GM12874 (cell line): ENCODE measurements around the gene DDI1.

Experiments used
- TF ChIP-seq, protein P1 (sequence below): IDR thresholded peaks from 2 replicates; pipeline ENCODE4 v1.5.1; 2011; ENCODE audit warnings: low read depth, mild to moderate bottlenecking, control low read depth, low read length, moderate library complexity; ENCODE audit not compliant: insufficient read depth

Gene DDI1

DNA sequence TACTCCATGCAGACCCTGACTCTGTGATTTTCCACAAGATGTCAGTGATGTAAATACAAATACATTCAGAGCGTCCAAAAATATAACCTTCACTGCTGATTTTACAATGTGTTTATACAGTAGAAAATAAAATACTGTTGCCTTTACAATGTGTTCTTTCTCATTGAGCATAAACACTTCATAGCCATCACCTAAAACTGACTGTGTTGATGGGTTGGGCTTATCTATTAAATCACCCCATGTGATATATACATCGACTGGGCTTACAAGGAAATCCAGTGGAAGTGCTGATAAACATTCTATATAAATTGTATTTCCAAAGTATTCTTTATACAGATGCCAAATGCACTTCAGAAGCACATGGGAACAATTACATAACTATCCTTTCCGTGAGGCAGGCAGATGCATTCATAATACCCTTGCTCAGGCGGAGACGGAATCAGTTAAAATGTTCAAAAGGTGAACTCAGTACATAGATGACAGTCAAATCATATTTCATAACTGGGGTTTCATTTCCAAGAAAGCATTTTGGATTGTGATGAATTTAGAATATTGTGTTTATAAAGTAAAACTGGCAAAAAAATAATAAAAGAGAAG lies 27.7 kb downstream of the DDI1 start:
- TF ChIP-seq, protein P1, sequence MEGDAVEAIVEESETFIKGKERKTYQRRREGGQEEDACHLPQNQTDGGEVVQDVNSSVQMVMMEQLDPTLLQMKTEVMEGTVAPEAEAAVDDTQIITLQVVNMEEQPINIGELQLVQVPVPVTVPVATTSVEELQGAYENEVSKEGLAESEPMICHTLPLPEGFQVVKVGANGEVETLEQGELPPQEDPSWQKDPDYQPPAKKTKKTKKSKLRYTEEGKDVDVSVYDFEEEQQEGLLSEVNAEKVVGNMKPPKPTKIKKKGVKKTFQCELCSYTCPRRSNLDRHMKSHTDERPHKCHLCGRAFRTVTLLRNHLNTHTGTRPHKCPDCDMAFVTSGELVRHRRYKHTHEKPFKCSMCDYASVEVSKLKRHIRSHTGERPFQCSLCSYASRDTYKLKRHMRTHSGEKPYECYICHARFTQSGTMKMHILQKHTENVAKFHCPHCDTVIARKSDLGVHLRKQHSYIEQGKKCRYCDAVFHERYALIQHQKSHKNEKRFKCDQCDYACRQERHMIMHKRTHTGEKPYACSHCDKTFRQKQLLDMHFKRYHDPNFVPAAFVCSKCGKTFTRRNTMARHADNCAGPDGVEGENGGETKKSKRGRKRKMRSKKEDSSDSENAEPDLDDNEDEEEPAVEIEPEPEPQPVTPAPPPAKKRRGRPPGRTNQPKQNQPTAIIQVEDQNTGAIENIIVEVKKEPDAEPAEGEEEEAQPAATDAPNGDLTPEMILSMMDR = no peak

DNA sequence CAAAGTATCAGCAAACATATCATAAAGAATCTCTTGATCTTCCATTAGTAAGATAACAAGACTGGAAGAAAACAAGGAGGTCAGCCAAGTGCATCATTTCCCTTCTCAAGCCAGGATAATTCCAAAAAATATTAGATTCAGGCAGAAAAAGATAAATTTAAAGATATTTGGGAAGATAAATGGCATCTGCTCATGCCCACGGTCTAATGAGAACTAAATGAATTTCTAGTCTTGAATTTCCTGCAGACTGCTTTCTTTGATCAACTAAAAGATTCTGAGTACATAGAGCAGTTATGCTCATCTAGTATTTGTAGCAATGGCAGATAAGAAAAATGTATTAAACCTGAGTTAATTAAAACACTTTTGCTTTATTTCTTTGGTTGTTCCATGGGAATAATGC lies 31.1 kb downstream of the DDI1 start:
- TF ChIP-seq, protein P1 = no peak

DNA sequence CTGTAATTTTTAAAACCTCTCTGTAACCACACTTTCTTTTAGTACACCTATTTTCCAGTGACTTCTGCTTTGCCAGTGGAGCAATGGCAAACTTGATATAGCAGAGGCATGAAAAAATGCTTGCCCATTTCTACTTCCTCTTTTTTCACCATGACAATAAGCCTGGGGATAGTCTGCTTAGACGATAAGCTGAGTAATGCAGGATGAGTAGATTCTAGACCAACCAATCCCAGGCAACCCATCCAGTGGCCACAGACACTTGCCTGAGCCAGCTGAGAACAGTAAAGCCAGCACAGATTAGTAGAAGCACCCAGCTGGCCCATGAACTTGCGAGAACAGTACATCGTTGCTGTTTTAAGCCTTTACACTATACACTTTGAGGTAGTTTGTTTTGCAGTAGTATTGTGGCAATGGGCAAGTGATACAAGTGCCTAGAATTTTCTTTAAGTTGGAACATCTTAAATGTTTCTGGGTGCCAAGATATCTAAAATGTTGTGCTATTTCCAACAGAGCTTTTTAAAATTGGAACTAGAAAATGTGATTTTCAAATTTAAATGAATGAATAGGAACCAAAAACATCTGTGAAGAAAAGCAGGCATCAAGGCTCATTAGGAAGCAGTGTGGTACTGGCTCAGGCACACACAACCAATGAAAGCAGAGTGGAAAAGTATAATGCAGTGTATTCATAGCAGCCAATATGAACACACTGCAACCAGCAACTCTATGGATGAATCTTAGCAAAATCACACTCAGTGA lies 37.7 kb downstream of the DDI1 start:
- TF ChIP-seq, protein P1 = no peak

DNA sequence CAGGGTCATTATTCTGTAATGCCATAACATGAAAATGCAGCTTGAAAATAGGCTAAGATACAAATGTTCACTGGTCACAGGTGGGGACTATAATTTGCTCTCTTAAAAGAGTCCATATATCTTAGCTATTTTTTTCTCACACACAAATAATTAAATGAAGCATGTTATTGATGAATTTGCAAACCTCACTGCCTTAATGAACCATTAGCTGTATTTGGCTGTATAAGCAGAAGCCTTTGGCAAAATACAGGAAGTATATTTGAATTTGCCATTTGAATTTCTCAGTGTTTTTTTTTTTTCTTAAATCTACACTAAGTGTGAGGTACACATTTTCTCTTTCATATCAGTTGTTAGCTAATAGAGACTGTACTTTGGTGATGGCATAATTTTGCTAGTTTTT lies 38.7 kb downstream of the DDI1 start:
- TF ChIP-seq, protein P1 = no peak

DNA sequence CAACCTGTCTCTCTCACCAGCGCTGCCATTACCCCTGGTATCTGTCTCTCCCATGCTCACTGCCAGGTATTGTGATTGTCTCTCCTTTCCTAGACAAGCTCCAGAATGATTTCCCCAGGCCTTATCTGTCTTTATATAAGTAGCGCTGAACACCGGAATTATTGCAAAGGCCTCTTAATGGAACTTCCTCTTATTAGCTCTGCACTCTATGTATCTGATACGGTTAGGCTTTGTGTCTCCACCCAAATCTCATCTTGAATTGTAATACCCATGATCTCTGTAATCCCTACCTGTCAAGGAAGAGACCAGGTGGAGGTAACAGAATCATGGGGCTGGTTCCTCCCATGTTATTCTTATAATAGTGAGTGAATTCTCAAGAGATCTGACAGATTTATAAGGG lies 39.3 kb downstream of the DDI1 start:
- TF ChIP-seq, protein P1 = no peak

DNA sequence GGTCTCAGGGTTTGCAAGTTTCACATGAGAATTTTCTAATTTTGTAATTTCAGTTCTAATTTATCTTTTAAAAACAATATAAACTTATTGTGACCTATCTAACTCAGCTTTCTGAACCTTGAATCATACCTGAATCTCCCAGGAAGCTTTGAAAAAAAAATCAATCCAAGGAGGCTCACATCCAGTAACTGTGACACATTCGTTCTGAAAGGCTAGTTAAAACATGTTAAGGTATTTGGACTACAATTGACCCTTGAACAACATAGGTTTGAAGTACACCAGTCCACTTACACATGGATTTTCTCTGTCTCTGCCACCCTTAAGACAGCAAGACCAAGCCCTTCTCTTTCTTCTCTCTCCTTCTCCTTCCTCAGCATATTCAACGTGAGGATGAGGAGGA lies 40.0 kb downstream of the DDI1 start:
- TF ChIP-seq, protein P1 = no peak

DNA sequence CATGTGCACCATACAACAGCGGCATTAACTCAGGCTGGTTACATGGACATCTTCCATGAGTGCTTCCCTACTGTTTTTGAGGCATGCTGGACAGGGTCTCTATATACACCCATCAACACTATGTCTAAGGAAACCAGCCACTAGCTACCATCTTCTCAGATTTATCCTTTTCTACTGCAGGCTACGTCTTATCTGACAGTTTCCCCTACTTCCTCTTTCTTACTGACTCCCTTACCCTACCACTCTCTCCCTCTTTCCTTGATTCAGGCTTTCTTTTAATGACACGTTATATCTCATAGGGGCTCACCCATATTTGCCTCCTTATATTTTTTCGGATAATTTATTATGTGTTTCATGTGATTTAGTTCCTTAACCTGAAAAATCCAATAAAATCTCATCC lies 41.8 kb downstream of the DDI1 start:
- TF ChIP-seq, protein P1 = no peak
